ENCODE data around the gene MINDY1.

- no peak for TF ChIP-seq CTCF (IDR thresholded peaks at IDR 0.05; ENCODE audit: insufficient read depth, low read depth, low read length)
- no peak for TF ChIP-seq EZH2 (IDR thresholded peaks at IDR 0.05; ENCODE audit: insufficient read depth, low read length)
Observed at GRCh38 chr1:150968491-150968890, 38.2 kb downstream of the MINDY1 start.
